Heart left ventricle (tissue), 16 donors: Measurements from ENCODE around the gene MGST2. TPM values are rescaled to one million over a fixed set of nuclear protein-coding genes. Genes with fewer than 3 reads are reported as not detected.

Source experiments
- ATAC-seq, 4 donors: fragments of 200-7000 bp; cut with Tn5 transposase; one replicate each; pipeline ENCODE4 v1.9.1; 2020 to 2022; ENCODE audit warnings: moderate library complexity in 4 of 4, mild to moderate bottlenecking in 3 of 4, moderate number of reproducible peaks in 1 of 4
- DNase-seq, 5 donors: peaks; one replicate each; pipeline ENCODE4 v3.0.0-alpha.2; 2020
- H3K27ac ChIP-seq, 12 donors: fragments of 200-600 bp; sonication (generic) in 4 of 12; one replicate each; pipeline versions ENCODE4 v1.5.0 to v1.8.0; 2016 to 2022; ENCODE audit warnings: mild to moderate bottlenecking in 2 of 12
- H3K27me3 ChIP-seq, 9 donors: fragments of 200-600 bp; sonication (generic) in 2 of 9; one replicate each; pipeline versions ENCODE4 v1.5.1 to v1.8.0; 2016 to 2022; ENCODE audit warnings: mild to moderate bottlenecking in 3 of 9
- H3K36me3 ChIP-seq, 9 donors: fragments of 200-600 bp; sonication (generic) in 2 of 9; one replicate each; pipeline versions ENCODE4 v1.5.0 to v1.8.0; 2018 to 2022; ENCODE audit warnings: mild to moderate bottlenecking in 2 of 9
- H3K4me1 ChIP-seq, 12 donors: fragments of 200-600 bp; sonication (generic) in 4 of 12; one replicate each; pipeline versions ENCODE4 v1.5.0 to v1.8.0; 2016 to 2022; ENCODE audit warnings: mild to moderate bottlenecking in 3 of 12
- H3K4me3 ChIP-seq, 12 donors: fragments of 200-600 bp; sonication (generic) in 4 of 12; one replicate each; pipeline versions ENCODE4 v1.5.0 to v1.8.0; 2017 to 2022; ENCODE audit warnings: mild to moderate bottlenecking in 9 of 12, moderate library complexity in 4 of 12
- H3K9me3 ChIP-seq, 12 donors: fragments of 200-600 bp; sonication (generic) in 4 of 12; one replicate each; pipeline versions ENCODE4 v1.5.0 to v1.8.0; 2016 to 2022; ENCODE audit warnings: mild to moderate bottlenecking in 1 of 12
- CTCF ChIP-seq, 12 donors: fragments of 200-600 bp; sonication (generic) in 4 of 12; IDR thresholded peaks; one replicate each; pipeline versions ENCODE4 v1.5.0 to v1.8.0; 2018 to 2022; ENCODE audit warnings: antibody characterized with exemption in 12 of 12, mild to moderate bottlenecking in 5 of 12
- POLR2A ChIP-seq, 2 donors: fragments of 450-650 bp; IDR thresholded peaks; one replicate each; pipeline ENCODE4 v1.6.1; 2017; ENCODE audit warnings: antibody characterized with exemption in 2 of 2, mild to moderate bottlenecking in 2 of 2, moderate library complexity in 2 of 2
- WGBS, 4 donors: extraction: QIAGEN DNeasy Blood & Tissue Kit in 2 of 4; methylation state at CpG; one replicate each; pipeline versions ENCODE4 v1.1.5 to v1.1.7; 2013 to 2018; 5-methylcytosine and 5-hydroxymethylcytosine counted together
- intact Hi-C, 10 donors: fragments of 100-400 bp; cut with DNase I; formaldehyde crosslinking; loops; one replicate each; pipeline versions ENCODE4 v1.11.1 to v1.14.2; 2022
- polyA plus RNA-seq, 2 donors: library from polyadenylated mRNA; stranded (reverse); fragments of 200-250 nt; gene quantifications; one replicate each; pipeline ENCODE4 v1.2.3, GENCODE V29; 2013
- total RNA-seq, 9 donors: library from RNA; depleted of rRNA in 2 of 9; stranded (reverse); fragments of >200 nt in 2 of 9; fragmentation: NEBNext Ultra II Directional in 3 of 9; extraction: Animal tissue kit (Norgen Biotek cat#: 25700) in 3 of 9; gene quantifications; one replicate each; pipeline versions ENCODE4 v1.1.0 to v1.2.4, GENCODE V29; 2016 to 2023
- donor health status: ischemic (EF 13 %, LVEDD 7.1; RV severe dilation, severe dysfunction).
- donor health status: healthy with polysubstance abuse.
- donor health status: DM: no; HTN: yes; CAD: no.
- donor health status: DM: no; HTN: no; CAD: no.
- donor health status: ischemic (EF 25% LVEDD 6.9; RV normal size, moderate dysfunction).
- donor health status: ischemic (EF 25% LVEDD 5.7; RV mildly dilated, moderate dysfunction).
- donor health status: healthy.
- donor health status: DM: yes; HTN: yes; CAD: no.
- donor health status: ischemic (EF 35%, LVEDD 5.7; RV mildly dilated, moderate dysfunction).
- donor health status: nonischemic (EF 11% LVEDD 7.7; RV severe dilation, severe dysfunction).
- donor health status: DM: yes; HTN: yes; CAD: no.
- donor health status: PGD.
- donor health status: ischemic (EF 29% LVEDD 5.4; RV normal size, mild dysfunction).
- donor health status: nonischemic (EF 23%, LVEDD 6.1; RV moderate dilation, normal function).

Gene MGST2
- total and polyA plus RNA-seq, 11 donors: 86.6 to 209 (median 105) TPM

GRCh38 chr4:139685180-139685579, 19.6 kb downstream of the MGST2 start:
- no peak for ATAC-seq
- H3K27ac ChIP-seq: no peak overlapping the region
- TF ChIP-seq CTCF (IDR thresholded peaks at IDR 0.05) (no peak), POLR2A (IDR thresholded peaks at IDR 0.05) (no peak)
- intact Hi-C loops: no loop called here
- H3K27me3 ChIP-seq: no peaks in the 10 kb centered on the region
- 87 to 94% (median 91%) methylated on average over 5 of the region's 5 CpGs for WGBS, 4 donors
- no peaks in the 10 kb centered on the region for H3K9me3 ChIP-seq
- H3K4me3 ChIP-seq: no peak overlapping the region
- no peak for DNase-seq
- peaks cover 6 to 55% (median 37%) of the 10 kb centered on the region in 12 donors for H3K4me1 ChIP-seq
- H3K36me3 ChIP-seq: peaks cover 0 to 25% (median 6%) of the 10 kb centered on the region in 9 donors

GRCh38 chr4:139686130-139686529, 20.5 kb downstream of the MGST2 start:
- TF ChIP-seq CTCF (IDR thresholded peaks at IDR 0.05): no peak
- no peak for TF ChIP-seq POLR2A (IDR thresholded peaks at IDR 0.05)
- Histone ChIP-seq H3K27ac (peak overlapping the region in 4 of 12 donors; percentile 0 to 56 (median 38)), H3K4me1 (peaks cover 6 to 55% (median 37%) of the 10 kb centered on the region in 12 donors), H3K27me3 (no peaks in the 10 kb centered on the region), H3K36me3 (peaks cover 0 to 23% (median 0%) of the 10 kb centered on the region in 9 donors), H3K4me3 (no peak overlapping the region), H3K9me3 (no peaks in the 10 kb centered on the region)
- DNase-seq (no peak), ATAC-seq (no peak)
- intact Hi-C loops: no loop called here
- WGBS, 4 donors: 39 to 57% (median 39%) methylated on average over 1 of the region's 1 CpG

DNA sequence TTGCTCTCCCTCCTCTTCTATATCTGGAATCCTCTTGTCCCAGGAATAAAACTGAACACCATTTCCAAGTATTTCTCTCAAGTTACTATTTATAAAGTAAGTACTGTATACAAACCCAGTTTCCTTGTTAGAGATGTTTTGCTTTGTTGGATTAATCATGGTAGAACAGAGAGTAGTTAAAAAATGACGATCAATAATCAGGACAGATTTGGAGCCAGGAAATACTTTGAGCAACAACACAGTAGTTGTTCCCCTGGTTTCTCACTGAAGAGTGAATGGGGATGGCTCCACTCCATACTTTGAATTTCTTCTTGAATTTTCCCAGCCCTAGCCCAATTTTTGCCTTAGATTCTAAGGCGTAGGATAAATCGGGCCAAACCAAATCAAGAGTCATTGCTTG, 21.4 kb downstream of the MGST2 start:
- Histone ChIP-seq H3K9me3 (no peaks in the 10 kb centered on the region), H3K36me3 (peaks cover 0 to 23% (median 0%) of the 10 kb centered on the region in 9 donors), H3K27ac (peak overlapping the region in 4 of 12 donors; percentile 27 to 56 (median 48)), H3K4me3 (no peak overlapping the region), H3K4me1 (peaks cover 6 to 58% (median 37%) of the 10 kb centered on the region in 12 donors), H3K27me3 (no peaks in the 10 kb centered on the region)
- intact Hi-C loops: no loop called here
- no peak for DNase-seq
- ATAC-seq: peak in 1 of 4 donors; percentile 32
- TF ChIP-seq CTCF (IDR thresholded peaks at IDR 0.05) (no peak), POLR2A (IDR thresholded peaks at IDR 0.05) (no peak)
- 63 to 74% (median 68%) methylated on average over 3 of the region's 3 CpGs for WGBS, 4 donors

- Histone ChIP-seq H3K27ac (no peak overlapping the region), H3K36me3 (peaks cover 0 to 23% (median 0%) of the 10 kb centered on the region in 9 donors), H3K9me3 (no peaks in the 10 kb centered on the region), H3K27me3 (no peaks in the 10 kb centered on the region), H3K4me3 (no peak overlapping the region), H3K4me1 (peaks cover 0 to 53% (median 29%) of the 10 kb centered on the region in 12 donors)
- TF ChIP-seq POLR2A (IDR thresholded peaks at IDR 0.05) (no peak), CTCF (IDR thresholded peaks at IDR 0.05) (no peak)
- ATAC-seq (no peak), DNase-seq (no peak)
- intact Hi-C loops: no loop called here
- WGBS, 4 donors: 93 to 98% (median 94%) methylated on average over 6 of the region's 6 CpGs
Measured at GRCh38 chr4:139689093-139689722, 23.6 kb downstream of the MGST2 start.
